Left lung (tissue), 10 donors: ENCODE measurements around the gene PUS10. TPM values are rescaled to one million over a fixed set of nuclear protein-coding genes. Genes with fewer than 3 reads are reported as not detected.
"Not testable (repeated sequence)": the region's sequence is repeated elsewhere in the genome, so short reads cannot be mapped to it uniquely, and the experiment has no call there.

Experiments
- ATAC-seq: fragments of 200-7000 bp; cut with Tn5 transposase; one replicate; pipeline ENCODE4 v1.9.1; 2020; ENCODE audit warnings: moderate library complexity
- DNase-seq, 4 donors: peaks; one replicate each; pipeline ENCODE4 v3.0.0-alpha.2; 2013 to 2020
- H3K27ac ChIP-seq, 2 donors: fragments of 200-600 bp; sonication (generic) in 1 of 2; one replicate each; pipeline versions ENCODE4 v1.5.0 to v1.8.0; 2020 to 2021
- H3K27me3 ChIP-seq, 2 donors: fragments of 200-600 bp; sonication (generic) in 1 of 2; one replicate each; pipeline versions ENCODE4 v1.5.0 to v1.8.0; 2020 to 2021
- H3K36me3 ChIP-seq, 2 donors: fragments of 200-600 bp; sonication (generic) in 1 of 2; one replicate each; pipeline versions ENCODE4 v1.5.0 to v1.8.0; 2020 to 2021
- H3K4me1 ChIP-seq, 2 donors: fragments of 200-600 bp; one replicate each; pipeline ENCODE4 v1.8.0; 2021
- H3K4me3 ChIP-seq, 2 donors: fragments of 200-600 bp; sonication (generic) in 1 of 2; one replicate each; pipeline versions ENCODE4 v1.5.0 to v1.8.0; 2020 to 2021; ENCODE audit warnings: mild to moderate bottlenecking in 1 of 2
- H3K9me3 ChIP-seq, 2 donors: fragments of 200-600 bp; sonication (generic) in 1 of 2; one replicate each; pipeline versions ENCODE4 v1.5.0 to v1.8.0; 2020 to 2021
- CTCF ChIP-seq, 2 donors: fragments of 200-600 bp; sonication (generic) in 1 of 2; IDR thresholded peaks; one replicate each; pipeline versions ENCODE4 v1.5.0 to v1.8.0; 2021; ENCODE audit warnings: antibody characterized with exemption in 2 of 2
- intact Hi-C, 2 donors: fragments of 100-400 bp; cut with DNase I; formaldehyde crosslinking; loops; one replicate each; pipeline versions ENCODE4 v1.11.2 to v1.14.2; 2022
- polyA plus RNA-seq, 6 donors: library from polyadenylated mRNA; unstranded; fragments of 120-200 nt; gene quantifications; one replicate each; pipeline ENCODE4 v1.2.1, GENCODE V29; 2013; ENCODE audit not compliant: insufficient read length in 6 of 6
- total RNA-seq, 2 donors: library from RNA; stranded (reverse); fragmentation: NEBNext Ultra II Directional; extraction: Animal tissue kit (Norgen Biotek cat#: 25700); gene quantifications; one replicate each; pipeline ENCODE4 v1.2.1, GENCODE V29; 2021
- donor health status: DM: no; HTN: yes; CAD: no.
- donor health status: DM: no; HTN: no; CAD: no.

The PUS10 gene
- total and polyA plus RNA-seq, 8 donors: 8.6 to 16.1 (median 12.2) TPM

- no peak for TF ChIP-seq CTCF (IDR thresholded peaks at IDR 0.05)
- Histone ChIP-seq H3K9me3 (no peaks in the 10 kb centered on the region), H3K36me3 (peaks cover 0 to 16% of the 10 kb centered on the region in 2 donors), H3K27me3 (no peaks in the 10 kb centered on the region), H3K4me3 (no peak overlapping the region), H3K4me1 (peaks cover 0 to 8% of the 10 kb centered on the region in 2 donors), H3K27ac (no peak overlapping the region)
- no peak for ATAC-seq
- DNase-seq: no peak
- intact Hi-C loops: no loop called here
These were observed 78.4 kb downstream of the PUS10 start for GRCh38 chr2:60939622-60940021.

- DNase-seq (no peak), ATAC-seq (no peak)
- Histone ChIP-seq H3K27ac (no peak overlapping the region), H3K4me1 (peaks cover 0 to 20% of the 10 kb centered on the region in 2 donors), H3K27me3 (no peaks in the 10 kb centered on the region), H3K4me3 (no peak overlapping the region), H3K9me3 (no peaks in the 10 kb centered on the region), H3K36me3 (peaks cover 0 to 11% of the 10 kb centered on the region in 2 donors)
- no peak for TF ChIP-seq CTCF (IDR thresholded peaks at IDR 0.05)
- intact Hi-C loops: no loop called here
These were observed 79.8 kb downstream of the PUS10 start for GRCh38 chr2:60938301-60938700.

GRCh38 chr2:60936757-60937156, 81.3 kb downstream of the PUS10 start:
- intact Hi-C loops: no loop called here
- no peak for ATAC-seq
- H3K27ac ChIP-seq: peak overlapping the region in 1 of 2 donors; percentile 53
- H3K36me3 ChIP-seq: peaks cover 0 to 15% of the 10 kb centered on the region in 2 donors
- H3K4me3 ChIP-seq: no peak overlapping the region
- DNase-seq: no peak
- H3K9me3 ChIP-seq: no peaks in the 10 kb centered on the region
- H3K27me3 ChIP-seq: no peaks in the 10 kb centered on the region
- peaks cover 0 to 20% of the 10 kb centered on the region in 2 donors for H3K4me1 ChIP-seq
- TF ChIP-seq CTCF (IDR thresholded peaks at IDR 0.05): no peak

GRCh38 chr2:60934165-60934722, 83.8 kb downstream of the PUS10 start:
- intact Hi-C loops: no loop called here

GRCh38 chr2:60932954-60933353, 85.1 kb downstream of the PUS10 start:
- intact Hi-C loops: no loop called here
- Histone ChIP-seq H3K9me3 (no peaks in the 10 kb centered on the region), H3K27ac (no peak overlapping the region), H3K27me3 (no peaks in the 10 kb centered on the region), H3K4me1 (peaks cover 0 to 20% of the 10 kb centered on the region in 2 donors), H3K36me3 (peaks cover 0 to 20% of the 10 kb centered on the region in 2 donors), H3K4me3 (no peak overlapping the region)
- DNase-seq: no peak
- TF ChIP-seq CTCF (IDR thresholded peaks at IDR 0.05): no peak
- no peak for ATAC-seq

More at GRCh38 chr2:60934165-60934722, 83.8 kb downstream of the PUS10 start:
- Histone ChIP-seq H3K36me3 (peaks cover 0 to 19% of the 10 kb centered on the region in 2 donors), H3K27me3 (no peaks in the 10 kb centered on the region), H3K9me3 (no peaks in the 10 kb centered on the region), H3K4me1 (peaks cover 0 to 20% of the 10 kb centered on the region in 2 donors), H3K27ac (peak overlapping the region in 1 of 2 donors; percentile 53), H3K4me3 (no peak overlapping the region)
- TF ChIP-seq CTCF (IDR thresholded peaks at IDR 0.05): no peak
- no peak for DNase-seq
- peak; percentile 67 for ATAC-seq

GRCh38 chr2:60932061-60932460, 86.0 kb downstream of the PUS10 start:
- H3K9me3 ChIP-seq, DNase-seq, H3K27ac ChIP-seq, ATAC-seq, H3K4me3 ChIP-seq, intact Hi-C loops, H3K27me3 ChIP-seq: not testable (repeated sequence)
- H3K36me3 ChIP-seq: peaks cover 0 to 21% of the 10 kb centered on the region in 2 donors
- peaks cover 0 to 18% of the 10 kb centered on the region in 2 donors for H3K4me1 ChIP-seq
